ENCODE data around the gene PTK7. TPM values are rescaled to one million over a fixed set of nuclear protein-coding genes. Genes with fewer than 3 reads are reported as not detected.

Gene PTK7
- polyA plus RNA-seq, 10 donors, result 33.3 to 176 (median 57.0) TPM

GRCh38 chr6:43142101-43142500, 66.0 kb downstream of the PTK7 start:
- DNase-seq, result no peak

DNA sequence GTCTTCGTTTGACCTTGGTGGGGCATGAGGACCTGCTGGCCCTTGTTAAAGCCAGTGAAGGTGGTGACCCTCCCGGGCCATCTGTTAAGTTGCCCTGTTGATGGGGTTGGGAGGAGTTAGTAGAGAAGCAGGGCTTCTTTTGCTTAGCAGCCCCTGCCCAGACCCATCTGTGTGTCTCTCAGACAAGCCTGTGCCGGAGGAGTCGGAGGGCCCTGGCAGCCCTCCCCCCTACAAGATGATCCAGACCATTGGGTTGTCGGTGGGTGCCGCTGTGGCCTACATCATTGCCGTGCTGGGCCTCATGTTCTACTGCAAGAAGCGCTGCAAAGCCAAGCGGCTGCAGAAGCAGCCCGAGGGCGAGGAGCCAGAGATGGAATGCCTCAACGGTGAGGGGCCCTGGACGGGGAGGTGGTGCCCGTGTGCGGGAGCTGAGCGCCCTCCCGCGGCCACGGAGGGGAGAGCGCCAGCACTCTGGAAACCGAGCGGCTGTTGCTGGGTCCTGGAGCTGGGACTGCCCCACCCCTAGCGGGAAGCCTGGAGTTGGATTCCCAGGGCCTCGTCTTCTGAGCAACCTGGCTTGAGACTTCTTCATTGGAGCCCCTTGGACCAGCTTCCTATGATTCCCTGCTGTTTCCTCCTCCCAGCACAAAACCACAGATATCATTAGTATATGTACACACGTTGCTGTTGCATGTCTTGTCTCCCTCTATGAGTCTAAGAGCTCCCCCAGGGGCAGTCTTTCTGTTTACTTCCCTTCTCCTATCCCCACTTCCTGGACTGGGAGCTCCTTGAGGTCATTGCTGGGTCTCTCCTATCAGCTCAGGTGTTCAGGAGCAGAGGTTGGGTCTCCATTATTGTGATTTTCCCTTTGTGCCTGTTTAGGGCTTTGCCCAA, 67.4 kb downstream of the PTK7 start:
- DNase-seq, result peak; percentile 92 to 97 (median 96)

DNA sequence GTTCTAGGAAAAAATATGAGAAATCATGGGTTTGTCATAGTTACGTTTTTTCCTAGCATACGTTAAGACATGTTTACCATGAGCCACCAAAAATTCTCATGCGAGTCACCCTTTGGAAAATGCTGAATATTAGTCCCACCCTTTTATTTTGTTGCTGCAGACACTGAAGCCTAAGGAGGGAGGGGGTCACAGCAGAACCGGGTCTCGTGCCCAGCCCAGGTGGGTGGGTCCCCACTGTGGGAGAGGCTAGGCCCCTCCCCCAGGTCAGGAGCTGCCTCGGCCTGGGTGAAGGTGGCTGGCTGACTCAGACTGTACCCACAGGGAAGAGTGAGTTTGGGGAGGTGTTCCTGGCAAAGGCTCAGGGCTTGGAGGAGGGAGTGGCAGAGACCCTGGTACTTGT, 68.8 kb downstream of the PTK7 start:
- DNase-seq, result no peak

DNA sequence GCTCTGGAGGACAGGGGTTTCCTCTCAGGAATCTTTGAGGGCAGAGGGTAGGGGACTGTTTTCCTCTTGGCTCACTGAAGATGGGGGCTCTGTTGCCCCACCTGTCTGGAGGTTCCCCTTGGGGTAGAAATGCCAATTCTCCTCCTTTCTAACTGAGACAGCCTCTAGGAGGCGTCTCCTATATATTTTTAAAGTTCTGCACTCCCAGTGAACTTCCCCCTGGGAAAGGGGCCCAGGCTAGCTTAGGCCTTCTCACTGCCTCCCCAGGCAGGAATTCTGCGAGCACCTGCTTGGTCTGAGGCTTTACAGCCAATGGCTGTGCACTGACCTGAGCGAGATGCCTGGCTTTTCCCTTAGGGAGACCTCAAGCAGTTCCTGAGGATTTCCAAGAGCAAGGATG, 70.1 kb downstream of the PTK7 start:
- no peak for DNase-seq

GRCh38 chr6:43146709-43147688, 70.9 kb downstream of the PTK7 start:
- DNase-seq, result no peak

DNA sequence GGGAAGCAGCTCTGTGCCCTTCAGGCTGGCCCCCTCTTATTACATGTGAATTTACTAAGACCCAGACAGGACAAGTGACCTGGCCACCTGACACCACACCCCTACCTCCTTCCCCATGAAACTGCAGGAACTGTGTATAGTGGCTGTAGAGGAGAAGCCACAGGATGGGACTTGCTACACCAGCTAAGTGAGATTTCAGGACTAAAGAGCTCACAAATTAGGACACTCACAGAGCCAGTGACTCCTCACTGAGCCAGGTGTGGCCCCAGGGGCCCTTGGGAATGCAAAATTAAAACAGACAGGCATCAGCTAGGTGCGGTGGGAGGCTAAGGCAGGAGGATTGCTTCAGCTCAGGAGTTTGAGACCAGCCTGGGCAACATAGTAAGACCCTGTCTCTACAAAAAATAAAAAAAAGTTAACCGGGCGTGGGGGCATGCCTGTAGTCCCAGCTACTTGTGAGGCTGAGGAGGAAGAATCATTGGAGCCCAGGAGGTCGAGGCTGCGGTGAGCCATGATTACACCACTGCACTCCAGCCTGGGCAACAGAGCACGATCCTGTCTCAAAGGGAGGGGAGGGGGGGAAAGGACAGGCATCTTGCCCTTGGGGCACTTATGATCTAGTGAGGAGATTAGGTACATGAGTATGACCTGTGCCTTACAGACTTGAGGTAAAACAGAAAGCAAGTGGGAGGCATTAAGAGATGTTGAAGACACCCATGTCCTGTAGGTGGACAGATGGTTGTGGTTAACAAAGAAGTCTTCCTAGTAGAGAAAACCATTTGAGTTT, 71.8 kb downstream of the PTK7 start:
- DNase-seq, result no peak

GRCh38 chr6:43149265-43149664, 73.2 kb downstream of the PTK7 start:
- no peak for DNase-seq

DNA sequence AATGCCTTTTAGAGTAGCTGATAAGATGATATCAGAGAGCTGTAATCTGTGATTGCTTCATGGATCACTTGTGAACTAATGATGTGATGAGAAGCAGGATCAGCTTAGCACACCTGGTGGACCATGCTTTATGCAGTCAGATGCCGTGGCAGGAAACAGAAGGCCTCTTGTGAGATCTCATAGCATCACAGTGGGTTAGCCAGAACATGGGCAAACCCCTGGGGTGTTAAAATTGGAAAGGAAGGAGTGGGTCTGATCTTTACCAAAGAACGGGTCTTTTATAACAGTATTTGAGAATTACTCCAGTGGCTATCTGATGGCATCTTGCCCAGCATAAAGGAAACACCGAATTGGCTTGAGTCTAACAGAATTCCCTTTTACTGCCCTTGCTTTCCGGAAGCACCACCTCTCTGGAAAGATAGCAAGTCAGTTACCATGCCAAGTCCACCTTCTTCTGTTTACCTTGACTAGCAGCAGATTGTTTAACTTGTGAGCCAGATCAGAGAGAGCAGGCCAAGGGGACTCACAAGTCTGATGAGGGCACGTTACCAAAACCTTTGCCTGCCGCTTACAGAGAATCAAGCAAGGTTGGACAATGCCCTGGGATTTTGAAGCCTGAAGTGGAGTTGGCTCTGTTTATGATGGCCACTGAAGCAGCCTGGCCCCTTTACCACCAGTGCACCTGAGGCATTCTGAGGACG, 74.1 kb downstream of the PTK7 start:
- DNase-seq, result no peak

DNA sequence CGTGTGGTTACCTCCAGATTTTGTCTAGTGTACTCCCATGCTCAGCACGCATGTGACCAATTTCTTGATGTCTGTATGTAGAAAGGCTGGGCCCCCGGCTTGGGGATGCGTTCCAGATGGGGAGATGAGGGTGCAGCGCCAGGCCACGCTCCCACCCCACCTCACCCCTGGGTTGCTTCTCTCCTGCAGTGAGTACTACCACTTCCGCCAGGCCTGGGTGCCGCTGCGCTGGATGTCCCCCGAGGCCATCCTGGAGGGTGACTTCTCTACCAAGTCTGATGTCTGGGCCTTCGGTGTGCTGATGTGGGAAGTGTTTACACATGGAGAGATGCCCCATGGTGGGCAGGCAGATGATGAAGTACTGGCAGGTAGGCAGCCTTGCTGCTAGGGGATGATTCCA, 83.5 kb downstream of the PTK7 start:
- no peak for DNase-seq

DNA sequence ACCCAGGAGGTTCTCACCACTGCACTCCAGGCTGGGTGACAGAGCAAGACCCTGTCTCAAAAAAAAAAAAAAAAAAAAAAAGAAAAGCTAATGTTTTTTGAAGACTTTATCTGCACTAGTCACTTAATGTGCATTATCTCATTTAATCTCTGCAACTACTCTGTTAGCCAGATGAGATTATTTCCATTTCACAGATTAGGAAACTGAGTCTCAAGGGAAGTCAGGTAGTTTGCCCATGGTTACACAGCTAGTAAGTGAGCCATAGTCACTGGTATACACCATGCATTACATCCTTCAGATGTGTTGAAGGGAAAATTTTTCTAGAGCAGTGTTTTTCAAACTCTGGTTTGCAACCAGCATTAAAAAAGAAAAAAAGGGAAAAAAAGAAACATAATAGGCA, 87.8 kb downstream of the PTK7 start:
- no peak for DNase-seq

GRCh38 chr6:43170417-43170930, 94.4 kb downstream of the PTK7 start:
- peak in 2 of 3 donors; percentile 91 to 93 for DNase-seq

DNA sequence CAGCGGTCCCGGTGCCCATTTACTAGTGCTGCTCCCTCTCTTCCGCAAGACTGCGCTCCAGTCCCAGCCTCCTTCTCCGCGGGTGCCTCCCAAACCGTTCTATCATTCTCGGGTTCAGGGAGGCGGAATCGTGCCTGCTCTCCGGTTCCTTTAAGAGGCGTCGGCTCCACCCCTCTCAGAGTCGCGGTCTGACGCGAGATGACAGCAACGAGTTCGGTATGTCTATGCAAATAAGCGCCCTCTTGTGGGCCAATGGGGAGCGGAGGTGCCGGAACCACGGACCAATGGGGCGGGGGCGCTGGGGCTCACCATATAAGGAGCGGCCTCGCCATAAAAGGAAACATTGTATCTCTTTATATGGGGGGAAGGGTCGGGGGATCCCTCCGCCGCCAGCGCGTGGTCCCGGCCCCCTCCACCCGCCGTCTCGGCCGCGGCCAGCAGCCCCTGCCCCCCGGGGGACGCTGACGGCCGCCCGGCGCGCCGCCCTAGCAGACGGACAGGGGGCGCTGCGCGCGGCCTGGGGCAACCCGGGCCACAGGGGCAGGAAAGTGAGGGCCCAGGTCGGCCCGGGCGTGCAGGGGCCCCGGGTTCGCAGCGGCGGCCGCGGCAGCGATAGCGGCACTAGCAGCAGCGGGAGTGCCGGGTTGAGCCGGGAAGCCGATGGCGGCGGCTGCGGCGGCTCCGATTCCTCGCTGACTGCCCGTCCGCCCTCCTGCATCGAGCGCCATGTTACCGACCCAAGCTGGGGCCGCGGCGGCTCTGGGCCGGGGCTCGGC, 95.0 kb downstream of the PTK7 start, which contains the start of gene SRF:
Gene SRF, plus strand, starts transcription at position 339 of the 776 bp plus-strand sequence. Its CDS starts 388 bp downstream, at position 727.
- DNase-seq, result peak; percentile 100

- no peak for DNase-seq
These were observed 95.6 kb downstream of the PTK7 start for GRCh38 chr6:43171707-43172103.

DNA sequence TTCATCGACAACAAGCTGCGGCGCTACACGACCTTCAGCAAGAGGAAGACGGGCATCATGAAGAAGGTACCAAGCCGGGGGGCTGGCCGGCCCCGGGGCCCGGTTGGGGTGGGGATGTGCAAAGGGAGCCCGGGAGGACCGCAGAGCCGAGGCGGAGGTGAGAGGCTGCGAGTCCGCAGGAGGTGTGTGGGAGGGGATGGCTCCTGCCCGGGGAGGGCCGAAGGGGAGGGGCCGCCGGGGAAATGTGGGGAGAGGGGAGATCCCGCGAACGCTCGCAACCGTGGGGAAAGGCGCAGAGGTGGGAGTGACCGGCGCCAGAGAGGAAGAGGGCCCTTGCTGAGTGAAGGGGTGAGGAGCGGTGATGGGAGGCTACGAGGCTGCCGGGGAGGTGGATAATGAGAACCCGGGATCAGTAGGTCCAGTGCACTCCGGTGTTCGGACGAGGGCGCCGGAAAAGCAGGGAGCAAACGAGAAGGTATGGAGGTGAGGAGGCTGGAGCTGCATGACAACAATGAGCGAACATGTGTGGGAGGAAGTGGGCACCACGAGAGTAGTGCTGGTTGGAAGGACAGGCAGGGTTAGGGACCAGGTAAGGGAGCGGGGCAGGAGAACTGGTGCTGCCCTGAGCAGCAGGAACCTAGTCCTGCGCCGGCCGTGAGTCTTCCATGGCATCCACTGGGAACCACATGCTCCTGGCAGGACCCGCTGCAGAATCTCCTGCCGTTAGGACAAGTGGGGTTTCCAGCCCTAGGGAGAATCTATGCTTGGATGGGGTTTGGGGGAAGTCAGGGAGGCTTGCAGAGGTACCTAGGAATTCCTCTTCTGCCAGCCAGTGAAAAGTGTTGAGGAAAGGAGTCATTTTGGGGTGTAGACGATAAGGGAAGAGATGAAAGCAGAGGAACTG, 96.2 kb downstream of the PTK7 start:
- DNase-seq, result peak in 2 of 3 donors; percentile 42 to 76

GRCh38 chr6:43173591-43174262, 97.6 kb downstream of the PTK7 start:
- DNase-seq, result no peak

- peak; percentile 97 to 99 (median 99) for DNase-seq
These were observed 98.4 kb downstream of the PTK7 start for GRCh38 chr6:43174263-43175112.

All from muscle of back (tissue), 11 donors.